GM12878 (cell line): Measurements from ENCODE around the gene MAD1L1. TPM values are rescaled to one million over a fixed set of nuclear protein-coding genes. Genes with fewer than 3 reads are reported as not detected.

Experiments used
- ATAC-seq: fragments of 200-7000 bp; cut with Tn5 transposase; 3 replicates; pipeline ENCODE4 v1.9.1; 2020; ENCODE audit warnings: mild to moderate bottlenecking, moderate library complexity
- BruUV-seq: library from RNA; stranded (reverse); fragments of 400-500 nt; replicated peaks from 2 replicates; lab custom pipeline; 2021; lab: Mats Ljungman, UMichigan
- CTCF ChIA-PET: fragments of 300-600 bp; sonication (Branson Sonifier 250); formaldehyde crosslinking; extraction: SDS; loops from one replicate; lab custom pipeline; 2021; ENCODE audit warnings: inconsistent platforms; lab: Yijun Ruan, JAX
- POLR2A ChIA-PET: fragments of 350-600 bp; formaldehyde crosslinking; extraction: SDS; loops from one replicate; lab custom pipeline; 2021; ENCODE audit warnings: inconsistent platforms; lab: Charles Lee
- RAD21 ChIA-PET: fragments of 300-600 bp; sonication (Branson Sonifier 250); formaldehyde crosslinking; loops from one replicate; lab custom pipeline; 2023; ENCODE audit warnings: antibody characterized with exemption; ENCODE audit not compliant: unreplicated experiment; lab: Charles Lee
- SMC1A ChIA-PET: fragments of 300-600 bp; sonication (Branson Sonifier 250); formaldehyde crosslinking; loops from one replicate; lab custom pipeline; 2023; ENCODE audit not compliant: unreplicated experiment, uncharacterized antibody; lab: Charles Lee
- DNase-seq: peaks from one replicate; pipeline ENCODE4 v3.0.0-alpha.2; 2011; ENCODE audit warnings: low read depth, low spot score
- FAIRE-seq: peaks from 3 replicates; lab custom pipeline; 2011; peaks lifted over from hg19 to GRCh38; lab: Jason Lieb, UNC
- H2AFZ ChIP-seq: 2 replicates; pipeline ENCODE4 v1.6.0; 2011; ENCODE audit warnings: low read depth, low read length, control low read depth; ENCODE audit not compliant: control insufficient read depth
- H3K27ac ChIP-seq: 2 replicates; pipeline ENCODE4 v1.5.1; 2011; ENCODE audit warnings: control low read depth; ENCODE audit not compliant: control insufficient read depth, insufficient read depth
- H3K27me3 ChIP-seq, 2 experiments: replicated peaks in 1 of 2; 2 replicates each; pipeline versions ENCODE4 v1.6.0 to v1.6.1; 2011; ENCODE audit warnings: low read length in 1 of 2; ENCODE audit not compliant: control insufficient read depth in 2 of 2, insufficient read depth in 2 of 2
- H3K36me3 ChIP-seq, 2 experiments: 2 replicates each; pipeline ENCODE4 v1.5.1; 2011; ENCODE audit warnings: low read length in 1 of 2; ENCODE audit not compliant: control insufficient read depth in 2 of 2, insufficient read depth in 2 of 2
- H3K4me1 ChIP-seq: 2 replicates; pipeline ENCODE4 v1.6.1; 2011; ENCODE audit warnings: mild to moderate bottlenecking, low read length, moderate library complexity, mixed read lengths; ENCODE audit not compliant: control insufficient read depth, insufficient read depth
- H3K4me2 ChIP-seq: 2 replicates; pipeline ENCODE4 v1.6.0; 2011; ENCODE audit warnings: control low read depth; ENCODE audit not compliant: control insufficient read depth, insufficient read depth
- H3K4me3 ChIP-seq: fragments of 200-600 bp; sonication (generic); 2 replicates; pipeline ENCODE4 v1.5.1; 2016
- H3K79me2 ChIP-seq: 2 replicates; pipeline ENCODE4 v1.6.0; 2011; ENCODE audit warnings: low read length; ENCODE audit not compliant: control insufficient read depth, insufficient read depth
- H3K9ac ChIP-seq: 2 replicates; pipeline ENCODE4 v1.8.0; 2011; ENCODE audit warnings: low read length, control low read depth, mixed read lengths; ENCODE audit not compliant: control insufficient read depth, insufficient read depth
- H3K9me3 ChIP-seq: replicated peaks from 3 replicates; pipeline ENCODE4 v1.5.1; 2011; ENCODE audit warnings: mild to moderate bottlenecking, low read length; ENCODE audit not compliant: control insufficient read depth, insufficient read depth
- H4K20me1 ChIP-seq: 2 replicates; pipeline ENCODE4 v1.6.0; 2011; ENCODE audit not compliant: control insufficient read depth, insufficient read depth
- EZH2 ChIP-seq: IDR thresholded peaks from 2 replicates; pipeline ENCODE4 v1.6.1; 2012; ENCODE audit warnings: low read depth, mild to moderate bottlenecking, control low read depth, inconsistent platforms, low read length, borderline replicate concordance; ENCODE audit not compliant: control insufficient read depth
- NR2C1 ChIP-seq: fragments of 450-650 bp; IDR thresholded peaks from 2 replicates; pipeline ENCODE4 v1.6.1; 2017; ENCODE audit warnings: antibody characterized with exemption, mild to moderate bottlenecking, moderate library complexity
- POLR2AphosphoS2 ChIP-seq: IDR thresholded peaks from 2 replicates; pipeline ENCODE4 v1.6.1; 2011; ENCODE audit warnings: low read depth, mild to moderate bottlenecking, low read length, improper control_type of control experiment, moderate library complexity
- RCOR1 ChIP-seq: conservative IDR thresholded peaks from 2 replicates; pipeline ENCODE4 v1.6.1; 2012; ENCODE audit warnings: low read depth, low read length, improper control_type of control experiment
- ZZZ3 ChIP-seq: IDR thresholded peaks from 2 replicates; pipeline ENCODE4 v1.6.1; 2011; ENCODE audit warnings: low read depth; ENCODE audit not compliant: control insufficient read depth, insufficient read length
- WGBS: methylation state at CpG from one replicate; pipeline ENCODE4 v1.1.6; 2016; ENCODE audit warnings: low lambda C conversion rate; ENCODE audit not compliant: insufficient replicate concordance, insufficient coverage; ENCODE audit errors: missing lambda C conversion rate; 5-methylcytosine and 5-hydroxymethylcytosine counted together
- in situ Hi-C: fragments of 300-500 bp; cut with MboI; formaldehyde crosslinking; loops from 9 replicates; pipeline ENCODE4 v1.14.3; 2018; ENCODE audit warnings: mixed read lengths
- intact Hi-C: fragments of 100-400 bp; cut with micrococcal nuclease; formaldehyde crosslinking; loops from one replicate; pipeline ENCODE4 v1.14.2; 2022; ENCODE audit not compliant: unreplicated experiment
- polyA plus RNA-seq, 11 experiments: library from polyadenylated mRNA; depleted of rRNA in 4 of 11; unstranded in 6 of 11; stranded (reverse) in 5 of 11; fragments of >200 nt; fragmentation: Nextera tagmentation in 4 of 11; fragmentation: Illumina TruSeq in 1 of 11; extraction: Ambion mirVana in 4 of 11; extraction: Trizol in 1 of 11; gene quantifications; 1 replicate in 1 of 11; 2 replicates in 10 of 11; pipeline versions ENCODE4 v1.2.1 to v1.2.3, GENCODE V29; 2011 to 2016; ENCODE audit warnings: inconsistent platforms in 2 of 11, missing spikeins in 2 of 11, low read depth in 1 of 11
- total RNA-seq, 4 experiments: library from RNA; depleted of rRNA in 3 of 4; stranded (reverse); fragments of >200 nt in 3 of 4; fragmentation: Illumina TruSeq in 1 of 4; extraction: Trizol in 1 of 4; gene quantifications; 2 replicates each; pipeline versions ENCODE4 v1.2.1 to v1.2.3, GENCODE V29; 2013 to 2021
- TF ChIP-seq, protein P1 (sequence below): fragments of 150-350 bp; IDR thresholded peaks from 2 replicates; pipeline ENCODE4 v1.6.1; 2014; ENCODE audit warnings: mild to moderate bottlenecking, low read depth, low read length
- TF ChIP-seq, protein P2 (sequence below): IDR thresholded peaks from 2 replicates; pipeline ENCODE4 v1.6.1; 2011; ENCODE audit warnings: mild to moderate bottlenecking, low read depth, low read length, moderate library complexity; ENCODE audit not compliant: insufficient replicate concordance

MAD1L1 gene
- total and polyA plus RNA-seq, 10 of the 15 experiments (the other 5 are each of a cell fraction or from before 2014, with no cell fraction given), result 2.2 to 76.8 (median 38.3) TPM

DNA sequence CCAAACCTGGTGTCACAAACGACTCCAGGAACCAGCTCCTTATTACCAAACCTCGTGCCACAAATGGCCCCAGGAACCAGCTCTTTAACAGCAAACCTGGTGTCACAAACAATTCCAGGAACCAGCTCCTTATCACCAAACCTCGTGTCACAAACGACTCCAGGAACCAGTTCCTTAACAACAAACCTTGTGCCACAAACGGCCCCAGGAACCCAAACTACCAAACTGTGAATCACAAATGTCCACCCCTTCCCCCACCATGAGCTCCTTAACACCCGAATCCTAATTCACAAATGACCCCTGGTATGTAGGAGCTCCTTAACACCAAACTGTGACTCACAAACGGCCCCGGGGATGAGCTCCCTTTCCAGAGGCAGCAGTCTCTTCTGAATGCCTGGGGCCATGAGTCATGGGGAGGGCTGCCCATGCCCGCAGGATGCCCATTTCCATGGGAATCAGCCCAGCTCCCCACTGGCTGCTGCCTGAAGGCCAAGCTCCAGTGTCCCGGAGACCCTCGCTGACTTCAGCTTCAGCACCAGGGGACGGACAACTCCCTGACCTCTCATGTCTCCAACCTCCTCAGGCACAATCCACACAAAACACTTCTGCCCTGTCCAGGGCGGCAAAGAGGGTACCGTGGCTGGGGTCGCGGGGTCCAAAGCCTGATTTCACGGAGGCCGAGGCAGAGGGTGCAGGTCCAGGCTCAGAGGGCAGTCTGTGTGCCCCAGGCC, 349.5 kb downstream of the MAD1L1 start:
- Histone ChIP-seq H3K4me1 (no peaks in the 10 kb centered on the region), H3K79me2 (no peaks in the 10 kb centered on the region), H3K27ac (no peak overlapping the region), H2AFZ (no peak overlapping the region), H3K9me3 (no peaks in the 10 kb centered on the region; the same call in 2 of the 3 replicates), H3K9ac (no peak overlapping the region), H3K27me3 (no peaks in the 10 kb centered on the region)
- POLR2A ChIA-PET, result no interaction called here
- CTCF ChIA-PET, result no interaction called here
- RAD21 ChIA-PET, result no interaction called here
- ATAC-seq, result no peak
- no TSS peak for BruUV-seq
- 81% methylated on average over 17 of the region's 18 CpGs for WGBS
- in situ Hi-C loops, result no loop called here
- TF ChIP-seq ZZZ3 (no peak), POLR2AphosphoS2 (no peak), EZH2 (no peak), RCOR1 (no peak), NR2C1 (no peak)
- TF ChIP-seq, protein P1, sequence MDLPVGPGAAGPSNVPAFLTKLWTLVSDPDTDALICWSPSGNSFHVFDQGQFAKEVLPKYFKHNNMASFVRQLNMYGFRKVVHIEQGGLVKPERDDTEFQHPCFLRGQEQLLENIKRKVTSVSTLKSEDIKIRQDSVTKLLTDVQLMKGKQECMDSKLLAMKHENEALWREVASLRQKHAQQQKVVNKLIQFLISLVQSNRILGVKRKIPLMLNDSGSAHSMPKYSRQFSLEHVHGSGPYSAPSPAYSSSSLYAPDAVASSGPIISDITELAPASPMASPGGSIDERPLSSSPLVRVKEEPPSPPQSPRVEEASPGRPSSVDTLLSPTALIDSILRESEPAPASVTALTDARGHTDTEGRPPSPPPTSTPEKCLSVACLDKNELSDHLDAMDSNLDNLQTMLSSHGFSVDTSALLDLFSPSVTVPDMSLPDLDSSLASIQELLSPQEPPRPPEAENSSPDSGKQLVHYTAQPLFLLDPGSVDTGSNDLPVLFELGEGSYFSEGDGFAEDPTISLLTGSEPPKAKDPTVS, result no peak
- TF ChIP-seq, protein P2, sequence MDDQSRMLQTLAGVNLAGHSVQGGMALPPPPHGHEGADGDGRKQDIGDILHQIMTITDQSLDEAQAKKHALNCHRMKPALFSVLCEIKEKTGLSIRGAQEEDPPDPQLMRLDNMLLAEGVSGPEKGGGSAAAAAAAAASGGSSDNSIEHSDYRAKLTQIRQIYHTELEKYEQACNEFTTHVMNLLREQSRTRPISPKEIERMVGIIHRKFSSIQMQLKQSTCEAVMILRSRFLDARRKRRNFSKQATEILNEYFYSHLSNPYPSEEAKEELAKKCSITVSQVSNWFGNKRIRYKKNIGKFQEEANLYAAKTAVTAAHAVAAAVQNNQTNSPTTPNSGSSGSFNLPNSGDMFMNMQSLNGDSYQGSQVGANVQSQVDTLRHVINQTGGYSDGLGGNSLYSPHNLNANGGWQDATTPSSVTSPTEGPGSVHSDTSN, result no peak
- TF ChIP-seq, all 136 proteins: peak for 0
- no peak overlapping the region for H3K4me2 ChIP-seq
- DNase-seq (no peak), FAIRE-seq (no peak)
- no peak overlapping the region for H3K4me3 ChIP-seq
- no peaks in the 10 kb centered on the region for H4K20me1 ChIP-seq
- H3K36me3 ChIP-seq, result peaks cover 9 to 22% of the 10 kb centered on the region in 2 experiments; a peak in 3 of 4 replicates
- intact Hi-C loops, result no loop called here
- SMC1A ChIA-PET, result no interaction called here
